ENCODE measurements around the gene MCF2L. TPM values are rescaled to one million over a fixed set of nuclear protein-coding genes. Genes with fewer than 3 reads are reported as not detected.

Gene MCF2L
- polyA plus RNA-seq, 1 donor (not counting 4 experiments of a cell fraction or from before 2014, with no cell fraction given), result 0.14 TPM

DNA sequence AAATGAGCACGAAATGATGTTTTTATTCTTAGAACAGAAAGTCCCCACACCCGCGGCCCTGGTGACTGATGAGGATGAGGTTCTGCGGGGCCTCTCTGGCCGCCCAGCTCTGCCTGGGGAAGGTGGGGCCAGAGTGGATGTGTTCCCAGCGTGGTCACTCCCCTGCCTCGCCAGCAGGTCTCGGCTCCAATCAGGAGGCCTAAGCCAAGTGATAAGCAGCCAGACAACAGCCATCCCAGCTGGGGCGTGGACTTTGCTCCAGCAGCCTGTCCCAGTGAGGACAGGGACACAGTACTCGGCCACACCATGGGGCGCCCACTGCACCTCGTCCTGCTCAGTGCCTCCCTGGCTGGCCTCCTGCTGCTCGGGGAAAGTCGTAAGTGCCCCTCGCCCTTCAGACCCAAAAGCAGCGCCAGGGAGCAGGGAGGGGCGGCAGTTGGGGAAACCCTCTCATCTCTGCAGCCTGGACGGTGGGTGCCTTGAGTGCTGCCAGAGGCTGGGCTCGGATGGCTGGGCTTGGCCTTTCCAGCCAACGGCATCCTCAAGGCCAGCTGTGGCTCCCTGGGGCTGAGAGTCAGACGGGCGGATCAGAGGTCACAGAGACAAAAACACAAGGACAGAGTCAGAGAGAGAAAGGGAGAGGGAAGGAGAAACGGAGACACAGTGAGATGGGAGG, 153.7 kb downstream of the MCF2L start, which contains the start of gene F10:
Gene F10, plus strand, starts transcription at position 250 of the 676 bp plus-strand sequence. Its CDS starts 57 bp downstream, at position 307.
- dilution Hi-C loops (cut with MboI; ENCODE audit: extremely low pct_ligation_motif_present, low sequenced_read_pairs), result no loop called here
- H2AFZ ChIP-seq (ENCODE audit: control insufficient read depth, low read length), result no peak within 1 kb of the TSS
- H3K4me3 ChIP-seq (ENCODE audit: control insufficient read depth in 2 of 3, extremely low read depth in 1 of 3, insufficient read depth in 2 of 3, low read depth in 1 of 3, low read length in 3 of 3), result no peak within 1 kb of the TSS
- DNase-seq (ENCODE audit: low read depth, low spot score) (no peak), FAIRE-seq (no peak)
- H3K36me3 ChIP-seq (ENCODE audit: control insufficient read depth in 2 of 2, extremely low read depth in 1 of 2, insufficient read depth in 2 of 2, low read length in 2 of 2), result no peaks in the 10 kb centered on the region
- no peak within 1 kb of the TSS for H3K4me2 ChIP-seq (ENCODE audit: control insufficient read depth, extremely low read depth, insufficient read depth, low read depth, low read length)
- H4K20me1 ChIP-seq (ENCODE audit: control insufficient read depth, extremely low read depth, insufficient read depth, low read length), result no peaks in the 10 kb centered on the region
- H3K4me1 ChIP-seq (ENCODE audit: control insufficient read depth, extremely low read depth, insufficient read depth, low read length), result no peaks in the 10 kb centered on the region
- H3K9me1 ChIP-seq (ENCODE audit: control insufficient read depth, extremely low read depth, insufficient read depth, low read length), result no peaks in the 10 kb centered on the region
- peaks cover 2% of the 10 kb centered on the region for H3K27me3 ChIP-seq (ENCODE audit: control insufficient read depth, extremely low read depth, insufficient read depth, low read length)
- H3K9me3 ChIP-seq (ENCODE audit: control insufficient read depth, low read depth, low read length), result no peaks in the 10 kb centered on the region
- no peak within 1 kb of the TSS for H3K9ac ChIP-seq (ENCODE audit: control insufficient read depth, extremely low read depth, insufficient read depth, low read length)
- H3K79me2 ChIP-seq (ENCODE audit: control insufficient read depth, insufficient read depth, low read length), result no peaks in the 10 kb centered on the region
- H3K27ac ChIP-seq (ENCODE audit: control insufficient read depth, insufficient read depth, low read length), result no peak within 1 kb of the TSS
- TF ChIP-seq, protein P1, sequence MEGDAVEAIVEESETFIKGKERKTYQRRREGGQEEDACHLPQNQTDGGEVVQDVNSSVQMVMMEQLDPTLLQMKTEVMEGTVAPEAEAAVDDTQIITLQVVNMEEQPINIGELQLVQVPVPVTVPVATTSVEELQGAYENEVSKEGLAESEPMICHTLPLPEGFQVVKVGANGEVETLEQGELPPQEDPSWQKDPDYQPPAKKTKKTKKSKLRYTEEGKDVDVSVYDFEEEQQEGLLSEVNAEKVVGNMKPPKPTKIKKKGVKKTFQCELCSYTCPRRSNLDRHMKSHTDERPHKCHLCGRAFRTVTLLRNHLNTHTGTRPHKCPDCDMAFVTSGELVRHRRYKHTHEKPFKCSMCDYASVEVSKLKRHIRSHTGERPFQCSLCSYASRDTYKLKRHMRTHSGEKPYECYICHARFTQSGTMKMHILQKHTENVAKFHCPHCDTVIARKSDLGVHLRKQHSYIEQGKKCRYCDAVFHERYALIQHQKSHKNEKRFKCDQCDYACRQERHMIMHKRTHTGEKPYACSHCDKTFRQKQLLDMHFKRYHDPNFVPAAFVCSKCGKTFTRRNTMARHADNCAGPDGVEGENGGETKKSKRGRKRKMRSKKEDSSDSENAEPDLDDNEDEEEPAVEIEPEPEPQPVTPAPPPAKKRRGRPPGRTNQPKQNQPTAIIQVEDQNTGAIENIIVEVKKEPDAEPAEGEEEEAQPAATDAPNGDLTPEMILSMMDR (optimal IDR thresholded peaks at IDR 0.05 in 1 of 3, IDR thresholded peaks at IDR 0.05 in 1 of 3, conservative IDR thresholded peaks at IDR 0.05 in 1 of 3; ENCODE audit: extremely low read depth in 1 of 3, insufficient read depth in 2 of 3, low read length in 3 of 3), result no peak
- no peak for TF ChIP-seq EZH2 (IDR thresholded peaks at IDR 0.05; ENCODE audit: low read length)

DNA sequence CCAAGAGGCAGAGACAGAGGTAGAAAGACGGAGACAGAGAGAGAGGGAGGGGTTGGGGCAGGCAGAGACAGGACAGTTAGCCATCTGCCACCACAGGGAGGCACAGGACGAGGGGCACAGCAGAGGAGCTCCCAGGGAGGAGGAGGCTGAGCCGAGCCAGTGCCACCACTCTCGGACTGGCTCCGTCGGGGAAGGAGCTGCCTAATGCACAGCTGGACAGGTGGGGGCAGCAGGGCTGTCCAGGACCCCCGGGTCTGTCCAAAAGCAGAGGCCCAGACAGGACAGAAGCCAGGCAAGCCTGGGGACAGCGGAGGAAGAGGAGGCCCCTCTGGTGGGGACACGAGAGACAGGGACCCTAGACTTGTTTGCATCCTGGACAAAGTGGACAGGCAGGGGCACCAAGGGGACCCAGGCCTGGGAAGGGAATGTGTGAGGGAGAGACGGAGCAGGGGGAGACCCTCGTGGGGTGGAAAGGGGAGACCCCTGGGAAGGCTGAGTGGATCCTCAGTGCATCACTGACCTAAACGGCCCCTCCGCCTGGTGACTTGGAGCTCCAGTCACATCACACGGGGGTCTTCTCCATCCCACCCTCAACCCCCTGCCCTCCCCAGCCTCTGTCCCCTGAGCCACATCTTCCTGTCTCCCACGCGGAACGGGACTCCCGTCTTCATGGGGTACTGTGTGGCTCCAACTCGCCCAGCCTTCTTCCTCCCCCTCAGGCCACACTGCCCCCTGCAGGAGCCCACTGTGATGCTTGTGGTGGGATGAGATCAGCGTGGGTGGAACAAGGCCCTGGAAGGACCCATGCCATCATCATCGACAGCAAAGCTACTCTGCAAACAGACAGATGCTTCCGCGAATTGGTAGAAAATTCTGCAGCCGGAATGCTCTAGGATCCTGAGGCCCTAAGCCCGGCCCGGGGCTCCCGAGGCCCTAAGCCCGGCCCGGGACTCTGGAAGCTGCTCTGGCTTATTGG, 154.5 kb downstream of the MCF2L start:
- no peak overlapping the region for H3K27ac ChIP-seq (ENCODE audit: control insufficient read depth, insufficient read depth, low read length)
- no peak overlapping the region for H3K4me2 ChIP-seq (ENCODE audit: control insufficient read depth, extremely low read depth, insufficient read depth, low read depth, low read length)
- H3K9ac ChIP-seq (ENCODE audit: control insufficient read depth, extremely low read depth, insufficient read depth, low read length), result no peak overlapping the region

More for the DNA sequence above, 154.5 kb downstream of the MCF2L start:
- Histone ChIP-seq H3K9me3 (ENCODE audit: control insufficient read depth, low read depth, low read length) (no peaks in the 10 kb centered on the region), H3K9me1 (ENCODE audit: control insufficient read depth, extremely low read depth, insufficient read depth, low read length) (no peaks in the 10 kb centered on the region), H3K79me2 (ENCODE audit: control insufficient read depth, insufficient read depth, low read length) (no peaks in the 10 kb centered on the region), H2AFZ (ENCODE audit: control insufficient read depth, low read length) (no peak overlapping the region), H4K20me1 (ENCODE audit: control insufficient read depth, extremely low read depth, insufficient read depth, low read length) (no peaks in the 10 kb centered on the region), H3K4me1 (ENCODE audit: control insufficient read depth, extremely low read depth, insufficient read depth, low read length) (no peaks in the 10 kb centered on the region), H3K27me3 (ENCODE audit: control insufficient read depth, extremely low read depth, insufficient read depth, low read length) (peaks cover 2% of the 10 kb centered on the region), H3K36me3 (ENCODE audit: control insufficient read depth in 2 of 2, extremely low read depth in 1 of 2, insufficient read depth in 2 of 2, low read length in 2 of 2) (no peaks in the 10 kb centered on the region), H3K4me3 (ENCODE audit: control insufficient read depth in 2 of 3, extremely low read depth in 1 of 3, insufficient read depth in 2 of 3, low read depth in 1 of 3, low read length in 3 of 3) (no peak overlapping the region)
- DNase-seq (ENCODE audit: low read depth, low spot score) (no peak), FAIRE-seq (no peak)
- dilution Hi-C loops (cut with MboI; ENCODE audit: extremely low pct_ligation_motif_present, low sequenced_read_pairs), result no loop called here
- no peak for TF ChIP-seq EZH2 (IDR thresholded peaks at IDR 0.05; ENCODE audit: low read length)
- TF ChIP-seq, protein P1 (optimal IDR thresholded peaks at IDR 0.05 in 1 of 3, IDR thresholded peaks at IDR 0.05 in 1 of 3, conservative IDR thresholded peaks at IDR 0.05 in 1 of 3; ENCODE audit: extremely low read depth in 1 of 3, insufficient read depth in 2 of 3, low read length in 3 of 3), result no peak

Measured in keratinocyte (primary cell).